ENCODE results near the gene CYP2U1.

GRCh38 chr4:107966903-107967302, 35.6 kb downstream of the CYP2U1 start:
- TF ChIP-seq CTCF (conservative IDR thresholded peaks at IDR 0.05 in 1 of 2, IDR thresholded peaks at IDR 0.05 in 1 of 2; ENCODE audit: extremely low read depth in 1 of 2, insufficient read depth in 1 of 2, low read depth in 1 of 2, low read length in 2 of 2) (no peak), EZH2 (IDR thresholded peaks at IDR 0.05; ENCODE audit: borderline replicate concordance, low read length) (no peak)

Data from mammary epithelial cell (primary cell).